ENCODE results near the gene ZBTB39. TPM values are rescaled to one million over a fixed set of nuclear protein-coding genes. Genes with fewer than 3 reads are reported as not detected.

Gene ZBTB39
- total and polyA plus RNA-seq, 2 donors (not counting 1 experiment from before 2014, with no cell fraction given): 5.4 to 13.9 TPM

GRCh38 chr12:57040750-57041149 is 34.4 kb upstream of the ZBTB39 start:
- no peak overlapping the region for H3K4me3 ChIP-seq (ENCODE audit: control extremely low read depth in 1 of 5, extremely low read depth in 1 of 5, insufficient read depth in 1 of 5, low read depth in 2 of 5, low read length in 4 of 5)
- TF ChIP-seq, protein P1, sequence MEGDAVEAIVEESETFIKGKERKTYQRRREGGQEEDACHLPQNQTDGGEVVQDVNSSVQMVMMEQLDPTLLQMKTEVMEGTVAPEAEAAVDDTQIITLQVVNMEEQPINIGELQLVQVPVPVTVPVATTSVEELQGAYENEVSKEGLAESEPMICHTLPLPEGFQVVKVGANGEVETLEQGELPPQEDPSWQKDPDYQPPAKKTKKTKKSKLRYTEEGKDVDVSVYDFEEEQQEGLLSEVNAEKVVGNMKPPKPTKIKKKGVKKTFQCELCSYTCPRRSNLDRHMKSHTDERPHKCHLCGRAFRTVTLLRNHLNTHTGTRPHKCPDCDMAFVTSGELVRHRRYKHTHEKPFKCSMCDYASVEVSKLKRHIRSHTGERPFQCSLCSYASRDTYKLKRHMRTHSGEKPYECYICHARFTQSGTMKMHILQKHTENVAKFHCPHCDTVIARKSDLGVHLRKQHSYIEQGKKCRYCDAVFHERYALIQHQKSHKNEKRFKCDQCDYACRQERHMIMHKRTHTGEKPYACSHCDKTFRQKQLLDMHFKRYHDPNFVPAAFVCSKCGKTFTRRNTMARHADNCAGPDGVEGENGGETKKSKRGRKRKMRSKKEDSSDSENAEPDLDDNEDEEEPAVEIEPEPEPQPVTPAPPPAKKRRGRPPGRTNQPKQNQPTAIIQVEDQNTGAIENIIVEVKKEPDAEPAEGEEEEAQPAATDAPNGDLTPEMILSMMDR (IDR thresholded peaks at IDR 0.05): no peak
- TF ChIP-seq EZH2 (IDR thresholded peaks at IDR 0.05; ENCODE audit: borderline replicate concordance, insufficient read depth, low read depth, low read length, poor library complexity, severe bottlenecking): no peak
- CTCF ChIA-PET: interaction anchor here (0.6 to 2.4 kb wide), 2 partner anchors 15 to 19 kb away, joined by 3 to 10 read pairs; no protein-coding TSS in a partner anchor
- Mint-ChIP-seq H3K9me3 (ENCODE audit: insufficient read depth) (no peaks in the 10 kb centered on the region), H3K4me3 (no peak overlapping the region), H3K27me3 (no peaks in the 10 kb centered on the region), H3K4me1 (peaks cover 3% of the 10 kb centered on the region), H3K27ac (no peak overlapping the region)
- ATAC-seq (ENCODE audit: low read depth) (no peak), DNase-seq (no peak)
- H3K79me2 ChIP-seq (ENCODE audit: control insufficient read depth, insufficient read depth, low read length): no peaks in the 10 kb centered on the region
- no peaks in the 10 kb centered on the region for H3K36me3 ChIP-seq (replicated peaks in 1 of 2; ENCODE audit: control extremely low read depth in 1 of 2, control insufficient read depth in 1 of 2, extremely low read depth in 1 of 2, insufficient read depth in 2 of 2, low read length in 1 of 2)
- WGBS (ENCODE audit: insufficient coverage): 86% methylated on average over 1 of the region's 2 CpGs
- no peaks in the 10 kb centered on the region for H4K20me1 ChIP-seq (ENCODE audit: control insufficient read depth, insufficient read depth, low read length, poor library complexity, severe bottlenecking)
- H3K9me3 ChIP-seq (ENCODE audit: control extremely low read depth in 1 of 3, control insufficient read depth in 2 of 3, insufficient read depth in 1 of 3, low read length in 2 of 3): no peaks in the 10 kb centered on the region
- intact Hi-C loops (cut with micrococcal nuclease): no loop called here
- H3K9ac ChIP-seq (ENCODE audit: low read length): no peak overlapping the region
- POLR2A ChIA-PET: no interaction called here
- H3K4me1 ChIP-seq (ENCODE audit: control insufficient read depth in 2 of 2, insufficient read depth in 2 of 2, low read length in 2 of 2): peaks cover 0 to 4% of the 10 kb centered on the region in 2 donors
- no peak overlapping the region for H3K27ac ChIP-seq (ENCODE audit: low read length in 2 of 2)
- no peak overlapping the region for H3K4me2 ChIP-seq (replicated peaks; ENCODE audit: low read depth, low read length, poor library complexity, severe bottlenecking)
- no peaks in the 10 kb centered on the region for H3K27me3 ChIP-seq (replicated peaks in 1 of 4; ENCODE audit: control extremely low read depth in 1 of 4, control insufficient read depth in 3 of 4, insufficient read depth in 4 of 4, low read length in 3 of 4)
- no peak overlapping the region for H2AFZ ChIP-seq (ENCODE audit: insufficient read depth, low read depth, low read length, poor library complexity, severe bottlenecking)

DNA sequence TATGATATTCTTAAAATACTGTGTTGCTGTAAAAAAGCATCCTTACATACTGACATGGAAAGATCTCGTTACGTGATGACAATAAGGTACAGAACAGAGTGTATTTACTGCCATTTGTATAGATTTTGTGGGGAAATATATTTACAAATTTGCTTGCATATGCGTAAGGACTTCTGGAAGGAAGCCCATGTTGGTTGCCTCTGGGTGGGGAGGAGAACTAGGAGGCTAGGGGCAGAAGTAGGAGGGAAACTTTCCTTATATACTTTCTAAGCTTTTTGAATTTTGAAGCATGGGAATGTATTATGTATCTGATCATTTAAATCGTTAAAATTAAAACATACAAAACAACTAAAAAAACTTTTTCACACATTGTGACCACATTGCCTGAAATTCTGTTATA is 33.9 kb upstream of the ZBTB39 start:
- ChIA-PET POLR2A (no interaction called here), CTCF (interaction anchor here (2.4 kb wide), 1 partner anchor 20 kb away, joined by 10 read pairs; no protein-coding TSS in a partner anchor)
- DNase-seq: no peak
- no CpG with 5 or more reads among the region's 4 CpGs for WGBS (ENCODE audit: insufficient coverage)
- intact Hi-C loops (cut with micrococcal nuclease): no loop called here
- Histone ChIP-seq H3K9me3 (ENCODE audit: control extremely low read depth in 1 of 3, control insufficient read depth in 2 of 3, insufficient read depth in 1 of 3, low read length in 2 of 3) (no peaks in the 10 kb centered on the region), H3K27ac (ENCODE audit: low read length in 2 of 2) (no peak overlapping the region), H4K20me1 (ENCODE audit: control insufficient read depth, insufficient read depth, low read length, poor library complexity, severe bottlenecking) (no peaks in the 10 kb centered on the region), H3K9ac (ENCODE audit: low read length) (no peak overlapping the region), H3K4me2 (replicated peaks; ENCODE audit: low read depth, low read length, poor library complexity, severe bottlenecking) (no peak overlapping the region), H2AFZ (ENCODE audit: insufficient read depth, low read depth, low read length, poor library complexity, severe bottlenecking) (no peak overlapping the region), H3K79me2 (ENCODE audit: control insufficient read depth, insufficient read depth, low read length) (no peaks in the 10 kb centered on the region), H3K4me3 (ENCODE audit: control extremely low read depth in 1 of 5, extremely low read depth in 1 of 5, insufficient read depth in 1 of 5, low read depth in 2 of 5, low read length in 4 of 5) (no peak overlapping the region), H3K4me1 (ENCODE audit: control insufficient read depth in 2 of 2, insufficient read depth in 2 of 2, low read length in 2 of 2) (peaks cover 0 to 4% of the 10 kb centered on the region in 2 donors), H3K36me3 (replicated peaks in 1 of 2; ENCODE audit: control extremely low read depth in 1 of 2, control insufficient read depth in 1 of 2, extremely low read depth in 1 of 2, insufficient read depth in 2 of 2, low read length in 1 of 2) (no peaks in the 10 kb centered on the region), H3K27me3 (replicated peaks in 1 of 4; ENCODE audit: control extremely low read depth in 1 of 4, control insufficient read depth in 3 of 4, insufficient read depth in 4 of 4, low read length in 3 of 4) (no peaks in the 10 kb centered on the region)
- peaks cover under 1% of the 10 kb centered on the region for H3K4me1 Mint-ChIP-seq
- H3K9me3 Mint-ChIP-seq (ENCODE audit: insufficient read depth): no peaks in the 10 kb centered on the region
- no peak overlapping the region for H3K4me3 Mint-ChIP-seq
- no peak overlapping the region for H3K27ac Mint-ChIP-seq
- TF ChIP-seq EZH2 (IDR thresholded peaks at IDR 0.05; ENCODE audit: borderline replicate concordance, insufficient read depth, low read depth, low read length, poor library complexity, severe bottlenecking): no peak
- TF ChIP-seq, protein P1 (IDR thresholded peaks at IDR 0.05): no peak
- no peaks in the 10 kb centered on the region for H3K27me3 Mint-ChIP-seq
- ATAC-seq (ENCODE audit: low read depth): no peak

Data from B cell (primary cell).